Stimulated activated naive B cell treated with anti-CD40 and anti-IgM and Interleukin-4, amounts not matched to agents 10 μg/mL and 1 μg/mL and 100 μg/mL, for 72 hours (primary cell): ENCODE results near the gene PLEKHA7.
A peak's percentile ranks its signal among the peaks of the same experiment; 100 is the strongest.

Source experiments
- ATAC-seq, 2 donors: fragments of 150-1000 bp; cut with Tn5 transposase; replicated peaks; 2 replicates each; pipeline ENCODE4 v1.10.0; 2021; ENCODE audit warnings: moderate library complexity in 1 of 2
- DNase-seq: peaks from one replicate; pipeline ENCODE4 v3.0.0; 2021
- H3K27ac Mint-ChIP-seq: one replicate; pipeline ENCODE4 v1.8.0; 2022; ENCODE audit warnings: mild to moderate bottlenecking, mixed read lengths
- H3K27me3 Mint-ChIP-seq, 2 donors: one replicate each; pipeline ENCODE4 v1.8.0; 2022; ENCODE audit warnings: mixed read lengths in 2 of 2
- H3K36me3 Mint-ChIP-seq, 2 donors: one replicate each; pipeline ENCODE4 v1.8.0; 2022; ENCODE audit warnings: mixed read lengths in 2 of 2, mild to moderate bottlenecking in 1 of 2
- H3K4me1 Mint-ChIP-seq, 2 donors: one replicate each; pipeline ENCODE4 v1.8.0; 2022; ENCODE audit warnings: mixed read lengths in 2 of 2, mild to moderate bottlenecking in 1 of 2
- H3K4me3 Mint-ChIP-seq, 2 donors: one replicate each; pipeline ENCODE4 v1.8.0; 2022; ENCODE audit warnings: mild to moderate bottlenecking in 2 of 2, mixed read lengths in 2 of 2, moderate library complexity in 1 of 2
- H3K9me3 Mint-ChIP-seq, 2 donors: one replicate each; pipeline ENCODE4 v1.8.0; 2022; ENCODE audit warnings: mixed read lengths in 2 of 2, mild to moderate bottlenecking in 1 of 2

The PLEKHA7 gene

DNA sequence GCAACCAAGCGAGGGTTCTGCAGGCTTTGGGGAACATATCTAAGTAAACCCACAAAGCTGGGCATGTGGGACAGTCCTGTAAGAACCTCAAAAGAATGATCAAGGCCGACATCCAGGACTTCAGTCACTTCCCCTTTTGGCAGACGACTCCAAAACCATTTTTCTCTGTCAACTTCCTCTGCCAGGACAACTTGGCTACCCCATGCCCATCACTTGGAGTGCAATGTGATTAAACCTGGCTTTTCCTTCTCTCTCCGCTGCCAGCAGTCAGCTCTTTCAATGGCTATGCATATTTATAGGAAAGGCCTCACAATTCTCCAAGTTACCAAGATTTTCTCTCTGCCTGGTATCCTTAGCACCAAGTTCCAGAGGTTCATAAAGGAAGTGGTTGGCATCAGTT is 196.9 kb downstream of the PLEKHA7 start:
- Mint-ChIP-seq H3K9me3 (no peaks in the 10 kb centered on the region), H3K36me3 (peaks cover 47 to 66% of the 10 kb centered on the region in 2 donors), H3K4me3 (no peak overlapping the region), H3K27me3 (peaks cover 0 to 4% of the 10 kb centered on the region in 2 donors), H3K27ac (no peak overlapping the region), H3K4me1 (peaks cover 16 to 19% of the 10 kb centered on the region in 2 donors)
- ATAC-seq: no peak
- no peak for DNase-seq

DNA sequence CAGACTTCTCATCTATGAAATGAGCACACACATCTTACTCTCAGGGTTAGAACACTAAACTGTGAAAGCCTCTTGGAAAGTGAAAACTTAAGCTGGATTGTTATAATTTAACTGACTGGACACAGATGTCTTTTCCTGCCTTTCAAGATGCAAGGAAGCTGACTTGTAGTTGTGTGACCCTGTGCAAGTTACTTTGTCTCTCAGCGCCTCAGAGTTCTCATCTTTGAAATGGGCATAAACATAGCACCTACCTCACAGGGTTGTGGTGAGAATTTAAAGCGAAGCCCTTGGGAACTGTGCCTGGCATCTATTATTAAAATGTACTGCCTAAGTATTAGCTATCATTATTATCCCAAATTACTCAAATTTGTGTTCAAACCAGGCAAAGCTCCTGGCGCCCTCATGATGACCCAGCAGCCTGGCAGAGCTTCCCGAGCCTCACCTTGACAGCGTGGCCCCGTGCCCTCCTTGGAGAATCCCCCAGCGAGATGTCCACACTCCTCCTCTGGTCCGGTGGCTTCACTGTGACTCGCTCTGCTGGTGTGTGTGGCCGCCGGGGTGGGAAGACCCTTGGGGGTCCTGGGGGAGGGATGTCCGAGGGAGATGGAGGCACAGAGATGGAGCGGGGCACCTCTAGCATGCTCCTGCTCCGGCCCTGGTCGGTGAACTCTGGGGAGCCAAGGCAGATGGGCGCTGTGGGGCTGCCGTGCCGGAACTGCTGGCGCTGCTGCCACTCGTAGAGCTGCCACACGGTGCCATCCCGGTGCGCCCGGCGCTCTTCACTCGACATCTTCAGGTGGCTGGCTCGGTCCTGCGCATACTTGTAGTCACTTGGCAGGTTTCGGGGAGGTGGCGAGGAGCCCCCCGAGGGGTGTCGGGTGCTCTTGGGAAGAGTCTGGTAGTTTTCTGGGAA is 197.6 kb downstream of the PLEKHA7 start:
- Mint-ChIP-seq H3K9me3 (no peaks in the 10 kb centered on the region), H3K4me3 (no peak overlapping the region), H3K36me3 (peaks cover 54 to 73% of the 10 kb centered on the region in 2 donors), H3K27me3 (peaks cover 0 to 4% of the 10 kb centered on the region in 2 donors), H3K4me1 (peaks cover 11 to 14% of the 10 kb centered on the region in 2 donors), H3K27ac (peak overlapping the region; percentile 65)
- ATAC-seq (no peak), DNase-seq (no peak)

DNA sequence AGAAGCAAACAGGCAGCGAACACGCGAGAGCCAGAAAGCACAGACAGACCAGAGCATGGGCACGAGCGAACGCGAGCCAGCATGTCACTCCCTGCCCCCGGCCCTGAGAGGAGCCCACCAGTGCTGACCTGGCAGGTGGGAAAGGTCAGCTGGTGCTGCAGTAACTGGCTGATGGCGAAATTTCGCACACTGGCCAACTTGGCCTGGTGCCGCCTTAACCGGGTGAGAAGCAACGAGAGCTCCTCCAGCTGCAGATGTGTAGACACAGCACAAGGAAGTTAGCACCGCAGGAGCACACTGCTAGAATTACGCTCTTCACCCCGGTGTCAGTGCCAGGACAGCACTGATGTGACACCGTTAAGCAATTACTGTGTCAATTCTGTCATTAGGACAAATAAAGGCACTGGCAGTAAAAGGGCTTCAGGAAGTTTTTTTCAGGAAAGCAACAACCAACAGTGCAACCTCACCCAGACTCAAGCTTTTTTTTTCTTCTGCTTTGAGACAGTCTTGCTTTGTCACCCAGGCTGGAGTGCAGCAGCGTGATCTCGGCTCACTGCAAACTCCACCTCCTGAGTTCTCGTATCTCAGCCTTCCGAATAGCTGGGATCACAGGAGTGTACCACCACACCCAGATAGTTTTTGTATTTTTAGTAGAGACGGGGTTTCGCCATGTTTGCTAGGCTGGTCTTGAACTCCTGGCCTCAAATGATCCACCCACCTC is 199.0 kb downstream of the PLEKHA7 start:
- Mint-ChIP-seq H3K27ac (peak overlapping the region; percentile 25), H3K9me3 (no peaks in the 10 kb centered on the region), H3K4me3 (no peak overlapping the region), H3K36me3 (peaks cover 58 to 72% of the 10 kb centered on the region in 2 donors), H3K27me3 (peaks cover 0 to 4% of the 10 kb centered on the region in 2 donors), H3K4me1 (peaks cover under 1 to 4% of the 10 kb centered on the region in 2 donors)
- DNase-seq: no peak
- ATAC-seq: no peak

DNA sequence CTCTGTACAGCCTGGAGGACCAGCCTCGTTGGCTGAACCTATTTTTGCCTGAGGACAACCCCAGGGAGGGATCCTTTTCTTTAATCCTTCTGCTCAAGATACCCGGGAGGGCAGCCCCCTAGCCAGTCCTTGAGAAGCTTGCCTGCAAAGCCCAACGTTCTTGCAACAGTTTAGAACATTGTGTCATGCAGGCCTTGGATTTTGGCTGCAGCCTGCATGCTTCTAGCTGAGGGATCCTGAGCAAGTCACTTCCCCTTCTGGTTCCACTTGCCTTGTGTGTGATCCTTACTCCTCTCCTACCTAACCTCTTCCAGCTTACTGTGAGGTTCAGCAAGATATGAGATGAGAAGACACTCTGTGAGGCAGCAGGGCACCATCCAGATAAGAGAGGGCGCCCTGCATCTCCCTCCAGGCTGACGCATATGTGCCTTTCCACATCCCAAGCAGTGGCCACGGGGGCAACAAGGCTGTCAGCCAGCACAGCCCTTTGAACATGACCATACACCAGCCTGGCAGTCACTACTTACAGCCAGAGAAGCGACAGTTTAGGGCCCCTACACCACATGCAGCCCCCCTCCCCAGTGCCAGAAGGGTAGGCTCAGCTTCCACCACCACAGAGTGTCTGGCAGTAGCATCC is 199.7 kb downstream of the PLEKHA7 start:
- peaks cover 0 to 4% of the 10 kb centered on the region in 2 donors for H3K27me3 Mint-ChIP-seq
- DNase-seq (no peak), ATAC-seq (no peak)
- H3K27ac Mint-ChIP-seq: no peak overlapping the region
- H3K4me1 Mint-ChIP-seq: peaks cover 0 to 4% of the 10 kb centered on the region in 2 donors
- peaks cover 58 to 77% of the 10 kb centered on the region in 2 donors for H3K36me3 Mint-ChIP-seq
- H3K4me3 Mint-ChIP-seq: no peak overlapping the region
- H3K9me3 Mint-ChIP-seq: no peaks in the 10 kb centered on the region

DNA sequence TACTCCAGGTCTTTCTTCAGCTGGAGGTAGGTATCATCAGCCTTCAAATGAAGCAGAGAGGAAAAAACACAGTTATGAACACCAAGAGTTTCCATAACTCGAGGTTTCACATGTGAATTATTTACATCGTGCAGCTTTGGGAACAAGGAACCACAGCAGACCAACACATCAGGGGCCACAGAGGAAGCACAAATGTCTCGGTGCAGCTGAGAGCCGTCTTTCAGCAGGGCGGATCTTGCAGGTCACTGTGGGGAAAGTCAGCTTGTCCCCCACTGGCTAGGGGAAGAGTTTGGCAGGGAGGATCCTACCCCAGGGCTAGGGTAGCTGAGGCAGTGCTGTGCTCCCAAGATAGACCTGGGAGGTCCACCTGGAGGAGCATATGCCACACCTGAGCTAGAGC is 201.1 kb downstream of the PLEKHA7 start:
- Mint-ChIP-seq H3K4me1 (peaks cover 0 to 2% of the 10 kb centered on the region in 2 donors), H3K36me3 (peaks cover 53 to 74% of the 10 kb centered on the region in 2 donors), H3K27ac (no peak overlapping the region), H3K9me3 (no peaks in the 10 kb centered on the region), H3K27me3 (peaks cover 0 to under 1% of the 10 kb centered on the region in 2 donors), H3K4me3 (no peak overlapping the region)
- no peak for DNase-seq
- no peak for ATAC-seq

DNA sequence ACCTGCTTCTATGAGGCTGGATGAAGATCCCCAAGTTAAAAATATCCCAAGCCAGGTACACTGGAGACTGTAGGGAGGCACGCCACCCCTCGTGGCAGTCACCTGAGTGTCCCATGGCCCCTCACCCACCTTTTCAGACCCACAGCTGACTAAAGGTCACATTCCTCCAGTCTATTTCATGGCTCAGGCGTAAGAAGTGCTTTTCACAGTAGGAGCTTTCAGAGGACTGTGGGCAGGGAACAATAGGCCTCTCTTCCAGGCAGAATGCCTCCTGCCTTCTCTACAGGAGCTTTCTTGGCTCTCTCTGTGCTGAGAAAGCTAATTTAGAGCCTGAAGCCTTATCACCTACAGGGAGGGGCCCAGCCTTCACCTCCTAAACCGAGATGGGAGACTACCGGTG is 201.9 kb downstream of the PLEKHA7 start:
- H3K4me1 Mint-ChIP-seq: no peaks in the 10 kb centered on the region
- no peak overlapping the region for H3K4me3 Mint-ChIP-seq
- DNase-seq (no peak), ATAC-seq (no peak)
- H3K9me3 Mint-ChIP-seq: no peaks in the 10 kb centered on the region
- peaks cover 46 to 66% of the 10 kb centered on the region in 2 donors for H3K36me3 Mint-ChIP-seq
- H3K27me3 Mint-ChIP-seq: no peaks in the 10 kb centered on the region
- no peak overlapping the region for H3K27ac Mint-ChIP-seq

DNA sequence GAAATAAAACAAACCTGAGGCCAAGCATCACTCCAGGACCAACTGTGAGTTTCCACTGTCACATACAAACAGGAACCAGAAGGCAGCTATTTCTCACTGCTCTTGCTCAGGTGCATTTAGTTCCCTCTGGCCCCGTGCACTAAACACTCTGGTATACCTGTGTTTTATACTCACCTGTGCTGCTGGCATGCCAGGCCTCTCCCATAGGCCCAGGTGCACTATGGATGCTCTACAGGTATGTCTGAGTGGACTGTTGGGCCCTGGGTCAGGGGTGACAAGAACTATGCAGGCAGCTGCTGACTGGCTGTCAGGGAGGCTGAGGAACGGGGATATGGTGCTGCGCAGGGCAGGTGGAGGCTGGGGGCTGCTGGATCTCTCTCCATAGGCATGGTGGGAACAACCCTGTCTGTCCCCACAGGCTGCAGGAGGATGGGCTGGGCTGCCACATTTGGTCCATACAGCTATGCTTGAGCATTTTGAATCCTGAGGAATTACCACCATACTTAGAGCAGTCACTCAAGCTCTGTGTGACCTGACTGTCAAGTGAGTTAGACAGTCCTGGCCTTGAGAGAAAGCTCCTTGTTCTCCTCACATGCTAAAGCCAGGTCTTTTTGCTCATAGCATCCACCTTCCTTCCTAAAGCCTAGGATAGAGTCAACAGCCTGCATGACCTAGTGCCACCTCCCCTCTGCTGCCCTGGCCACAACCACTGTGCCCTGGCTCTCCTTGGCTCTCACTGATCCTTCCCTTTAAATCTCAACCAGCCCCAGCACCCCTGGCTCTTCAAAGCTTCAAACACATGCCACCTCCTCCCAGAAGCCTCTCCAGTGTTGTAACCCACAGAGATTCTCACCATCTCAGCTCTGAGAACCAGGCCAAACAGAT is 202.8 kb downstream of the PLEKHA7 start:
- Mint-ChIP-seq H3K27me3 (no peaks in the 10 kb centered on the region), H3K4me1 (no peaks in the 10 kb centered on the region), H3K27ac (no peak overlapping the region), H3K4me3 (no peak overlapping the region), H3K36me3 (peaks cover 45 to 65% of the 10 kb centered on the region in 2 donors), H3K9me3 (no peaks in the 10 kb centered on the region)
- ATAC-seq: no peak
- DNase-seq: no peak

DNA sequence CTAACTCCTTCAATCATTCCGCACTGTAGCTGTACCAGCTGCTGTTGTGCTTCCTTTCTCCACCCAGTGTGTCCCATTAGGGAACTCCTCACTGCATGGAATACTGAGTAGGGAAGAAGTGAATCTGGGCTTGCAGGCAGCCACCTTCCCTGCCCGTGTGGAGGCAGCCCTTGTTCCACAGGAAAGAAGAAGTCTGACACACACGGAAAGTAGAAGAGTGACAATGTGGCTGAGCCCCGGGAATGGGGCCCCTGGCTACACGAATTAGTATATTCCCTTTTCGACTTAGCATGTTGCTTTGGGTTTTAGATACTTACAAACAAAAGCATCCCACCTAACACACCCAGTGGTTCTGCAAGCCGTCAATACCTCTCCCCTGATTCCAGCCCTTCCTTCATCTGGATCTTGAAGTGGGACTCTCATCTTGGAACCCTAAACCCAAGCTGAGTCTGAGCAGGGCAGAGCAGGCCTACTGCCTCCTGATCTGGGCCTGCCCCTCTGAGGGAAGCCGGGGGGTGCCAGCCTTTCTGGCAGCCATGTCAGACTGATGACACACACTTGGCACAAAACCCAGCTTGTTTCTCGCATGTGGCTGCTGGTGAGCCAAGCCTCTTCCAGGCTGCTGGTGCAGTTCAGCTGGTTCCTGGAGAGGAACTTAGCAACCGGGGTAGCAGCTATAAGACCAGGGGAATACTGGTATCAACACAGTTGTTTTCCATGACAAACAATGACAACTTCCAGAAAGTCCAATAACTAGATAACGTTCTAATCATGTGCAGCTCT is 204.1 kb downstream of the PLEKHA7 start:
- H3K4me3 Mint-ChIP-seq: no peak overlapping the region
- H3K27ac Mint-ChIP-seq: no peak overlapping the region
- no peak for ATAC-seq
- peaks cover 40 to 68% of the 10 kb centered on the region in 2 donors for H3K36me3 Mint-ChIP-seq
- no peaks in the 10 kb centered on the region for H3K4me1 Mint-ChIP-seq
- no peak for DNase-seq
- no peaks in the 10 kb centered on the region for H3K27me3 Mint-ChIP-seq
- H3K9me3 Mint-ChIP-seq: no peaks in the 10 kb centered on the region

DNA sequence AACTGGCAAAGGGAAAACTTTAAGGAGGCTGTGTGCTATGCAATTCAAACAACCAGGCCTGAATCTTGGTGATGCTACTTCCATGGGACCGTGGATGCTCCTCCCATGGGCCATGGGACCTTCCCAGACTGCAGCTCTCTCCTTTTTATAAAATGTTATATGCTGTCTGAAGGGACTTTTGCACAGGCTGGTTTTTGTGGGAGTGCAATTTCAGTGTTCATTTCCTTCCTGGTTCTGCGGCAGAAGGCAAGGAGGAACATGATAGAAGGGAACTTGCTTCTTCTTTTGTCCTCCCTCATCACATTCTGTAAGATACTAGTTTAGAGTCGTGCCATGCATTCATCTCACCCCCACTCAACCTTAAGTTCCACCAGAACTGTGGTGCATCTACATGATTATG is 206.9 kb downstream of the PLEKHA7 start:
- no peaks in the 10 kb centered on the region for H3K4me1 Mint-ChIP-seq
- no peak for DNase-seq
- no peak for ATAC-seq
- H3K4me3 Mint-ChIP-seq: no peak overlapping the region
- H3K9me3 Mint-ChIP-seq: no peaks in the 10 kb centered on the region
- H3K27me3 Mint-ChIP-seq: no peaks in the 10 kb centered on the region
- no peak overlapping the region for H3K27ac Mint-ChIP-seq
- peaks cover 43 to 64% of the 10 kb centered on the region in 2 donors for H3K36me3 Mint-ChIP-seq

DNA sequence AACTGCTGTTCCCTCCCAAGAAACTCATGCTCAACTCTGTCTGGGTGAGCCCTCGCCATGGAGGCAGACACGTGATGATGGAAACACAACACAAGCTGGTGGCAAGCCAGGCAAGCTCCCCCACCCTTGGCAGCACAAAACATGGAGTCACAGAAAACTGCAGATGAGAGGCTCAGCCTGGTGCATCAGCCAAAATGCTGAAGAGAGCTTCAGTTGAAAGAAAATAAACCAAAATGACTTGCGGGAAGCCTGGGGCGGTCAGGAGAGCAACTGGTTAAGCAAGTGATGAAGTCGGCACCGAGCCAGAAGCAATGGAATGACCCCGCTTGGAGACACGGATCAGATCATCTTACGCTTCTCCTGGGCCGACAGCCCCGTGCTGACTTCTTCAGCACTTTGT is 207.4 kb downstream of the PLEKHA7 start:
- Mint-ChIP-seq H3K4me1 (no peaks in the 10 kb centered on the region), H3K36me3 (peaks cover 41 to 61% of the 10 kb centered on the region in 2 donors), H3K4me3 (no peak overlapping the region), H3K27me3 (no peaks in the 10 kb centered on the region), H3K9me3 (no peaks in the 10 kb centered on the region), H3K27ac (no peak overlapping the region)
- ATAC-seq (no peak), DNase-seq (no peak)

DNA sequence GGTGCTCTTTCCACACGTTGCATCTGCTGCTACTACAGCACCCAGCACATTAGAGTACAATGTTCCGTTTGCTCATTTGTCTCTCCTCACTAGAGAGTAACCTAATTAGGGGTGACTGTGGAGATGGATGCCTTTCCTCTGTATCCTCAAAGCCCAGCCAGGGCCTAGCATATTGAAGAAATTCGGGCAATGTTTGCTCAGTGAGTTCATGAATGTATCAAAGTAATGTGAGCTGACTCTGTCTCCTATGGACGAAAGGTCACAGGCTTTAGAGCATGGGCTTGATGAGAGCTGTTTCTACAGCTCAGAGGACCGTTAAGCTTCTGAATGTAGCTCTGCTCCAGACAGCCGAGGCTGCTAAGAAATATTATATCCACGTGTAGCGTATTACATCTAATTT is 208.3 kb downstream of the PLEKHA7 start:
- Mint-ChIP-seq H3K9me3 (no peaks in the 10 kb centered on the region), H3K4me1 (no peaks in the 10 kb centered on the region), H3K4me3 (no peak overlapping the region), H3K27ac (no peak overlapping the region), H3K27me3 (no peaks in the 10 kb centered on the region), H3K36me3 (peaks cover 44 to 61% of the 10 kb centered on the region in 2 donors)
- no peak for ATAC-seq
- DNase-seq: no peak

DNA sequence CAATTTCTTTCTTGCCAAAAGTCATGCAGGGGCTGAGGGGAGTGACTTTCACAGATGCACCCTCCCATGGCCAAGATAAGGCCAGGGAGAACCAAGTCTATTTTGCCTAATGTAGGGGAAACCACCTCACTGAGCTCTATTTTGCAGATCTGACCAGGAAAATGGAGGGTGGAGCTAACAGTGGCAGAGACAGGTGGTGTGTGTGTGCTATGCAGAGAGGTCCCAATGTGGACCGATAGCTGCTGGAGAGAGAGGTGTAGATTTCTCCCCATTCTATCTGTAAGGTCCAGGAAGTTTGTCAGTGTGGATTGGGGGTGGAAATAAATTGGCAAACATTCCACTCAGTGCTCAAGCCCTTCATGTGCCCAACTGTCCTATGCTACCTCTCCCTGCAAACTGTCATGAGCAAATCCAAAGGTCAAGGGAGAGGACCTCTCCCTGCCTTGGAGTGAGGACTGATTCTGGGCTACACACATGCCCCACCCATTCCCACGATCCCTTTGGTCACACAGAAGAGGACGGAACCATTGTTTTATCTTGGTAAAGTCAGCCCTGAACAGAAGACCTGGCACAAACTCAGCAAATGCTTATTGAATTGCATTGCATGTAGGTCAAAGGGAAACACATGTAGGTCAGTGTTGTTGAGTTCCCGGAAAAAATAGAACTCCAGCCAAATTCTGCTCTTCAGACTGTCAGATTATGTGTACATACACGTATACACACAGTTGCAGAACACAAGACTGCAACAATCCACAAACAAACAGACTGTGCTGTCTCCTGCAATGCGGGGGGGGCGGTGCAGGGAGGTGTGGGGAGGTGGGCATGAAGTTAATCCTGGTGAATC is 209.9 kb downstream of the PLEKHA7 start:
- no peak for ATAC-seq
- no peak overlapping the region for H3K27ac Mint-ChIP-seq
- H3K4me3 Mint-ChIP-seq: no peak overlapping the region
- no peak for DNase-seq
- peaks cover 44 to 64% of the 10 kb centered on the region in 2 donors for H3K36me3 Mint-ChIP-seq
- no peaks in the 10 kb centered on the region for H3K9me3 Mint-ChIP-seq
- H3K27me3 Mint-ChIP-seq: no peaks in the 10 kb centered on the region
- no peaks in the 10 kb centered on the region for H3K4me1 Mint-ChIP-seq
